ENCODE measurements around the gene GABRR1. TPM values are rescaled to one million over a fixed set of nuclear protein-coding genes. Genes with fewer than 3 reads are reported as not detected.
"Not testable (repeated sequence)": the region's sequence is repeated elsewhere in the genome, so short reads cannot be mapped to it uniquely, and the experiment has no call there.

Gene GABRR1
- total RNA-seq, 2 experiments from 2014 or later, result not detected

DNA sequence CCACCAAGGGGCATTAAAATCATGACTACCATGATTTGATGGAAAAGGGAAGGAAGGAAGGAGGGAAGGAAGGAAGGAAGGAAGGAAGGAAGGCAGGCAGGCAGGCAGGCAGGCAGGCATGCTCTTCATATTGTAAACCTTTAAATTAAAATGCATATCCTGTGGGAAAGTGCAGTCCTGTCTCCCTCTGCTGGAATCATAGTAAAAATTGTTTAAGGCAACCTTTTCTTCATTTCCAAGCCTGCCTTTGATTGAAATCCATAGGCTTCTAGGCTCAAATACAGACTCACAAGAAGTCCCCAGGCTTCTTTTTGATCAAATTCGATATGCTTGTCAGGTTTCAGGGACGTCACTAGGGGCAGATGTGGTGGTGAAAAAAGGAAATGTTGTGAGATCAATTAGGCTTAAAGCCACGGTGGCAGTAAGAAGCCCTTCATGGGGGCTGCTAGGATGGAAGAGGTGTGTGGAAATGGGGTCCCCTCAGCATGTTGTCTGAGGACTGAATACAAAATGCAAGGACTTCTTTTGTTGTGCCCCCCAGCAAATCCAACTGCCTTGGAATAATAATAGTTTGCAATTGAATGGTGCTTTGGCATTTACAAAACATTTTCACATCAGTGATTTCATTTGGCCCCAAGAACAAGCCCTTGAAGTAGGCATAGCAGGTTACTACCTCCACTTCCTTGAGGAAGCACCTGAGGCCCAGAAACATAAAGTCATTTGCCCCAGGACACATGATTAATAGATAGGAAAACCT, 25.6 kb upstream of the GABRR1 start:
- no peak for DNase-seq
- no peak overlapping the region for H3K27ac Mint-ChIP-seq
- ChIA-PET CTCF (interaction anchor here (0.8 to 4.5 kb wide), 12 partner anchors 14 to 279 kb away, joined by 3 to 52 read pairs (median 4); partner anchors contain the start of gene RNGTT), POLR2A (no interaction called here)
- TF ChIP-seq, protein P1, sequence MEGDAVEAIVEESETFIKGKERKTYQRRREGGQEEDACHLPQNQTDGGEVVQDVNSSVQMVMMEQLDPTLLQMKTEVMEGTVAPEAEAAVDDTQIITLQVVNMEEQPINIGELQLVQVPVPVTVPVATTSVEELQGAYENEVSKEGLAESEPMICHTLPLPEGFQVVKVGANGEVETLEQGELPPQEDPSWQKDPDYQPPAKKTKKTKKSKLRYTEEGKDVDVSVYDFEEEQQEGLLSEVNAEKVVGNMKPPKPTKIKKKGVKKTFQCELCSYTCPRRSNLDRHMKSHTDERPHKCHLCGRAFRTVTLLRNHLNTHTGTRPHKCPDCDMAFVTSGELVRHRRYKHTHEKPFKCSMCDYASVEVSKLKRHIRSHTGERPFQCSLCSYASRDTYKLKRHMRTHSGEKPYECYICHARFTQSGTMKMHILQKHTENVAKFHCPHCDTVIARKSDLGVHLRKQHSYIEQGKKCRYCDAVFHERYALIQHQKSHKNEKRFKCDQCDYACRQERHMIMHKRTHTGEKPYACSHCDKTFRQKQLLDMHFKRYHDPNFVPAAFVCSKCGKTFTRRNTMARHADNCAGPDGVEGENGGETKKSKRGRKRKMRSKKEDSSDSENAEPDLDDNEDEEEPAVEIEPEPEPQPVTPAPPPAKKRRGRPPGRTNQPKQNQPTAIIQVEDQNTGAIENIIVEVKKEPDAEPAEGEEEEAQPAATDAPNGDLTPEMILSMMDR (IDR thresholded peaks at IDR 0.05), result peak; percentile 36
- peak; percentile 28 for ATAC-seq
- no peaks in the 10 kb centered on the region for H3K9me3 Mint-ChIP-seq
- H3K4me3 Mint-ChIP-seq, result no peak overlapping the region
- H3K4me1 Mint-ChIP-seq (ENCODE audit: low read depth), result peaks cover 18% of the 10 kb centered on the region
- no peaks in the 10 kb centered on the region for H3K36me3 Mint-ChIP-seq (ENCODE audit: low read depth)
- intact Hi-C loops (cut with micrococcal nuclease), result loop anchor here (2.0 kb wide), 1 partner anchor 260 kb away; no protein-coding TSS in a partner anchor
- H3K27me3 Mint-ChIP-seq, result no peaks in the 10 kb centered on the region

DNA sequence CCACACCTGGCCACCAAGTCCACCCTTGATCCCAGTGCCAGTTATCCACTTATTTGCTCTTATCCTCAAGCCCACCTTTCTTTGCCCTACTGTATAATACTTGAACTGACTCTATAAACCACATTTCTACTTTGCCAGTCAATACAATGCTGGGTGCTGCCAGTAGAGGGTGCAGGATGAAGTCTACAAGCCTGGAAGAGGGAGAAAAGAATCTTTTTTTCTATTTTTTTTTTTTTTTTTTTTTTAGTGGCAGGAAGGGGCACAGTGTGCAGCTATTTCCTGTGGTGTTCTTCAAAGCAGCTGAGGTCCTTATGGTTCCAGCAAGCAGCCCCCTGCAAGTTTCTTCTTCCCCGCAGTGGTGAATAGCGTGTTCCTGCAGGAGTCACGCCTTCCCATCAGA, 22.2 kb upstream of the GABRR1 start:
- Mint-ChIP-seq H3K9me3 (peaks cover 3% of the 10 kb centered on the region), H3K4me3 (no peak overlapping the region), H3K36me3 (ENCODE audit: low read depth) (no peaks in the 10 kb centered on the region), H3K4me1 (ENCODE audit: low read depth) (peaks cover 18% of the 10 kb centered on the region), H3K27ac (no peak overlapping the region), H3K27me3 (peaks cover 5% of the 10 kb centered on the region)
- ChIA-PET CTCF (interaction anchor here (3.1 kb wide), 1 partner anchor 257 kb away, joined by 12 read pairs; no protein-coding TSS in a partner anchor), POLR2A (no interaction called here)
- TF ChIP-seq, protein P1 (IDR thresholded peaks at IDR 0.05), result peak; percentile 62
- peak; percentile 90 for ATAC-seq
- intact Hi-C loops (cut with micrococcal nuclease), result no loop called here
- peak; percentile 75 for DNase-seq

DNA sequence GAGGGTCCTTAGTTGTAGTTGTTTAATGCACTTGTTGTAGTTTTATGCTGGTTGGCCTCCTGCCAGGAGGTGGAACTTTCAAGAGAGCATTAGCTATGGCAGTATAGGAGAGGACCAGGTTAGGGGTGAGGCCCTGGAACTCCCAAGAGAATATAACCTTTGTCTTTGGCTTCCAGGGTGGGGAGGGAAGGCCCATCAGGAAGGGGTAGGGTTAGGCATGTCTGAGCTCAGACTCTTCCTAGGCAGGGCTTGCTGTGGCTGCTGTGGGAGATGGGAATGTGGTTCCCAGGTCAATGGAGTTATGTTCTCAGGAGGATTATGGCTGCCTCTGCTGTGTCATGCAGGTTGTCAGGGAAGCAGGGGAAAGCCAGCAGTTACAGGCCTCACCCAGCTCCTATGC, 20.0 kb upstream of the GABRR1 start:
- Mint-ChIP-seq H3K9me3 (peaks cover 3% of the 10 kb centered on the region), H3K27me3 (peaks cover 19% of the 10 kb centered on the region), H3K4me1 (ENCODE audit: low read depth) (peaks cover 18% of the 10 kb centered on the region), H3K36me3 (ENCODE audit: low read depth) (no peaks in the 10 kb centered on the region), H3K4me3 (no peak overlapping the region), H3K27ac (no peak overlapping the region)
- CTCF ChIA-PET, result no interaction called here
- POLR2A ChIA-PET, result no interaction called here
- DNase-seq, result no peak
- no peak for ATAC-seq
- intact Hi-C loops (cut with micrococcal nuclease), result no loop called here
- TF ChIP-seq, protein P1 (IDR thresholded peaks at IDR 0.05), result no peak

DNA sequence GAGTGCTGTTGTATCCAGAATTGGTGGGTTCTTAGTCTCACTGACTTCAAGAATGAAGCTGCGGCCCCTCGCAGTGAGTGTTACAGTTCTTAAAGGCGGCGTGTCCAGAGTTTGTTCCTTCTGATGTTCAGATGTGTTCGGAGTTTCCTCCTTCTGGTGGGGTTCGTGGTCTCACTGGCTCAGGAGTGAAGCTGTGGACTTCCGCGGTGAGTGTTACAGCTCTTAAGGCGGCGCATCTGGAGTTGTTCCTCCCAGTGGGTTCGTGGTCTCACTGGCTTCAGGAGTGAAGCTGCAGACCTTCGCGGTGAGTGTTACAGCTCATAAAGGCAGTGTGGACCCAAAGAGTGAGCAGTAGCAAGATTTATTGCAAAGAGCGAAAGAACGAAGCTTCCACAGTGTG, 16.4 kb upstream of the GABRR1 start:
- H3K36me3 Mint-ChIP-seq (ENCODE audit: low read depth); ATAC-seq; intact Hi-C loops (cut with micrococcal nuclease); POLR2A ChIA-PET; H3K4me1 Mint-ChIP-seq (ENCODE audit: low read depth); DNase-seq; H3K9me3 Mint-ChIP-seq; H3K27ac Mint-ChIP-seq: not testable (repeated sequence)
- H3K27me3 Mint-ChIP-seq, result peaks cover 22% of the 10 kb centered on the region
- H3K4me3 Mint-ChIP-seq, result peak overlapping the region; percentile 63
- CTCF ChIA-PET, result interaction anchor here (2.2 kb wide), 1 partner anchor 251 kb away, joined by 4 read pairs; no protein-coding TSS in a partner anchor

DNA sequence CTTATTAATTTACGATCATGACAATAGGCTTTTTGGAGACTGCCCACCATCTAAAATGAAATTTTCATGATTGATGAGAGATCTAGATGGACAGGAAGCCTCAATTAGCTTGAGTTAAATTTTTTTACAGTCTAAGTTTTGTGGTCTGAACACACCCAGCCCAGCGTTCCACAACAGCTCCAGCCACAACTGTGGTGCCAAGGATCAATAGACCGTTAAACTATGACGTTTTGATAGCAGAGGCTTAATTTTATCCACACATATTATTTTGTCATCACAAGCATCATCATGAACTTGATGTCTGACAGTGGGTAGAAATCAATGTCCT, 5.5 kb upstream of the GABRR1 start:
- H3K4me1 Mint-ChIP-seq (ENCODE audit: low read depth), result no peaks in the 10 kb centered on the region
- H3K9me3 Mint-ChIP-seq, result peaks cover 3% of the 10 kb centered on the region
- H3K4me3 Mint-ChIP-seq, result no peak overlapping the region
- no peak for DNase-seq
- CTCF ChIA-PET, result no interaction called here
- TF ChIP-seq, protein P1 (IDR thresholded peaks at IDR 0.05), result no peak
- H3K27ac Mint-ChIP-seq, result no peak overlapping the region
- ATAC-seq, result no peak
- H3K27me3 Mint-ChIP-seq, result no peaks in the 10 kb centered on the region
- no peaks in the 10 kb centered on the region for H3K36me3 Mint-ChIP-seq (ENCODE audit: low read depth)
- intact Hi-C loops (cut with micrococcal nuclease), result no loop called here
- POLR2A ChIA-PET, result no interaction called here

All from activated CD8-positive, alpha-beta T cell treated with anti-CD3 and anti-CD28 coated beads for 36 hours (primary cell).